ENCODE data around the gene KRT33B.

GRCh38 chr17:41322094-41322902 is 47.3 kb downstream of the KRT33B start:
- TF ChIP-seq CTCF (conservative IDR thresholded peaks at IDR 0.05 in 1 of 2, IDR thresholded peaks at IDR 0.05 in 1 of 2; ENCODE audit: low read depth in 1 of 2, low read length in 2 of 2) (peak; percentile 90), EZH2 (IDR thresholded peaks at IDR 0.05; ENCODE audit: low read length, missing control alignments) (no peak)
